Measurements from ENCODE around the gene MCF2L2. TPM values are rescaled to one million over a fixed set of nuclear protein-coding genes. Genes with fewer than 3 reads are reported as not detected.

Gene MCF2L2
- total and polyA plus RNA-seq, 2 of the 13 experiments (the other 11 are each of a cell fraction or from before 2014, with no cell fraction given), result not detected

- FAIRE-seq (no peak), DNase-seq (ENCODE audit: low spot score) (no peak), ATAC-seq (no peak)
- peaks cover 11% of the 10 kb centered on the region for H3K4me1 ChIP-seq (ENCODE audit: insufficient read depth, low read length)
- no peak overlapping the region for H3K4me3 ChIP-seq (replicated peaks in 1 of 3; ENCODE audit: insufficient read depth in 1 of 3, low read depth in 2 of 3, low read length in 3 of 3)
- intact Hi-C loops (cut with micrococcal nuclease; ENCODE audit: unreplicated experiment), result no loop called here
- no peak overlapping the region for H3K27ac ChIP-seq (ENCODE audit: extremely low read length, insufficient read depth, low read length)
- no peak overlapping the region for H3K9ac ChIP-seq (ENCODE audit: insufficient read depth, low read depth, low read length)
- H4K20me1 ChIP-seq (ENCODE audit: insufficient read depth, low read length), result no peaks in the 10 kb centered on the region
- H3K36me3 ChIP-seq (replicated peaks in 1 of 2; ENCODE audit: control insufficient read depth in 1 of 2, insufficient read depth in 2 of 2, low read length in 2 of 2), result no peaks in the 10 kb centered on the region
- CTCF ChIA-PET (ENCODE audit: low intra/inter-chr PET ratio, low total read pairs), result no interaction called here
- H3K27me3 ChIP-seq (ENCODE audit: control insufficient read depth in 1 of 2, insufficient read depth in 2 of 2, low read length in 2 of 2), result peaks cover 3 to 8% of the 10 kb centered on the region in 2 experiments; a peak in 3 of 5 replicates
- no peak overlapping the region for H2AFZ ChIP-seq (ENCODE audit: low read length)
- no peaks in the 10 kb centered on the region for H3K9me3 ChIP-seq (ENCODE audit: low read length)
- BruUV-seq (replicated peaks), result no TSS peak
- no peaks in the 10 kb centered on the region for H3K79me2 ChIP-seq (ENCODE audit: insufficient read depth, low read length)
- H3K4me2 ChIP-seq (ENCODE audit: low read depth, low read length), result no peak overlapping the region
- 81% methylated on average over 5 of the region's 5 CpGs for WGBS (ENCODE audit: low lambda C conversion rate)
- in situ Hi-C loops (cut with HindIII; ENCODE audit: extremely low pct_ligation_motif_present, low pct_unique_long_range_greater_than_20kb), result no loop called here
- peak in 1 of 2 experiments; percentile 46; a peak in 2 of 4 replicates for TF ChIP-seq MAFK (conservative IDR thresholded peaks at IDR 0.05 in 1 of 2, IDR thresholded peaks at IDR 0.05 in 1 of 2; ENCODE audit: low read length in 2 of 2)
- no peak for TF ChIP-seq EZH2 (conservative IDR thresholded peaks at IDR 0.05; ENCODE audit: low read depth, low read length)
- POLR2A ChIA-PET, result no interaction called here
Observed at GRCh38 chr3:183308751-183309150, 119.7 kb downstream of the MCF2L2 start.

GRCh38 chr3:183307749-183308148 lies 120.7 kb downstream of the MCF2L2 start:
- no peaks in the 10 kb centered on the region for H4K20me1 ChIP-seq (ENCODE audit: insufficient read depth, low read length)
- BruUV-seq (replicated peaks), result no TSS peak
- FAIRE-seq, result no peak
- H3K79me2 ChIP-seq (ENCODE audit: insufficient read depth, low read length), result no peaks in the 10 kb centered on the region
- H3K36me3 ChIP-seq (replicated peaks in 1 of 2; ENCODE audit: control insufficient read depth in 1 of 2, insufficient read depth in 2 of 2, low read length in 2 of 2), result no peaks in the 10 kb centered on the region
- TF ChIP-seq HNF4A (CRISPR knock-in tag; IDR thresholded peaks at IDR 0.05) (peak; percentile 52; the same call in 1 of the 2 replicates), KDM4B (CRISPR knock-in tag; IDR thresholded peaks at IDR 0.05) (no peak)
- H3K9ac ChIP-seq (ENCODE audit: insufficient read depth, low read depth, low read length), result no peak overlapping the region
- in situ Hi-C loops (cut with HindIII; ENCODE audit: extremely low pct_ligation_motif_present, low pct_unique_long_range_greater_than_20kb) (no loop called here), intact Hi-C loops (cut with micrococcal nuclease; ENCODE audit: unreplicated experiment) (no loop called here)
- no peak overlapping the region for H3K4me2 ChIP-seq (ENCODE audit: low read depth, low read length)
- H2AFZ ChIP-seq (ENCODE audit: low read length), result no peak overlapping the region
- H3K27ac ChIP-seq (ENCODE audit: extremely low read length, insufficient read depth, low read length), result no peak overlapping the region
- peaks cover 3 to 12% of the 10 kb centered on the region in 2 experiments; a peak in 3 of 5 replicates for H3K27me3 ChIP-seq (ENCODE audit: control insufficient read depth in 1 of 2, insufficient read depth in 2 of 2, low read length in 2 of 2)
- H3K4me1 ChIP-seq (ENCODE audit: insufficient read depth, low read length), result peaks cover 11% of the 10 kb centered on the region
- H3K4me3 ChIP-seq (replicated peaks in 1 of 3; ENCODE audit: insufficient read depth in 1 of 3, low read depth in 2 of 3, low read length in 3 of 3), result no peak overlapping the region
- 5% methylated on average over 2 of the region's 2 CpGs for WGBS (ENCODE audit: low lambda C conversion rate)
- ChIA-PET CTCF (ENCODE audit: low intra/inter-chr PET ratio, low total read pairs) (no interaction called here), POLR2A (no interaction called here)
- no peak for DNase-seq (ENCODE audit: low spot score)
- no peak for ATAC-seq
- no peaks in the 10 kb centered on the region for H3K9me3 ChIP-seq (ENCODE audit: low read length)

Measured in HepG2 (cell line).